K562 (cell line): ENCODE results near the gene MBD3. TPM values are rescaled to one million over a fixed set of nuclear protein-coding genes. Genes with fewer than 3 reads are reported as not detected.

Source experiments
- CBFA2T2 ChIP-seq: fragments of 450-650 bp; conservative IDR thresholded peaks from 2 replicates; pipeline ENCODE4 v1.6.1; 2017; ENCODE audit warnings: mild to moderate bottlenecking
- CREB1 ChIP-seq, 2 experiments: sonication (generic) in 1 of 2; formaldehyde crosslinking in 1 of 2; IDR thresholded peaks; 2 replicates each; pipeline versions ENCODE4 v1.6.1 to v1.8.0; 2012 to 2022; ENCODE audit warnings: inconsistent platforms in 1 of 2, mild to moderate bottlenecking in 1 of 2, missing genetic modification reagents in 1 of 2, moderate library complexity in 1 of 2
- CREM ChIP-seq: IDR thresholded peaks from 2 replicates; pipeline ENCODE4 v1.6.1; 2014; ENCODE audit warnings: antibody characterized with exemption, low read depth
- FOXP1 ChIP-seq: sonication (generic); formaldehyde crosslinking; IDR thresholded peaks from 2 replicates; pipeline ENCODE4 v1.8.0; 2022; ENCODE audit warnings: mild to moderate bottlenecking, missing genetic modification reagents
- OTX1 ChIP-seq: fragments of 450-650 bp; formaldehyde crosslinking; IDR thresholded peaks from 2 replicates; pipeline ENCODE4 v1.4.0; 2022; ENCODE audit warnings: mild to moderate bottlenecking
- PHF8 ChIP-seq: fragments of 200-600 bp; sonication (generic); IDR thresholded peaks from 2 replicates; pipeline ENCODE4 v1.6.1; 2012; ENCODE audit warnings: mixed run types, mild to moderate bottlenecking, inconsistent platforms, low read length, moderate library complexity, borderline replicate concordance
- PRPF4 ChIP-seq: fragments of 200-400 bp; formaldehyde crosslinking; IDR thresholded peaks from one replicate; pipeline ENCODE4 v1.6.1; 2017; ENCODE audit warnings: low read length, low read depth, mild to moderate bottlenecking; ENCODE audit not compliant: insufficient read depth, poor library complexity, severe bottlenecking
- STAG1 ChIP-seq: sonication (generic); formaldehyde crosslinking; IDR thresholded peaks from 2 replicates; pipeline ENCODE4 v1.5.0; 2020; ENCODE audit warnings: missing genetic modification reagents, borderline replicate concordance
- STAT5A ChIP-seq: IDR thresholded peaks from 2 replicates; pipeline ENCODE4 v1.6.1; 2012; ENCODE audit warnings: low read length, inconsistent platforms, borderline replicate concordance
- polyA plus RNA-seq, 8 experiments: library from polyadenylated mRNA; depleted of rRNA in 4 of 8; stranded (reverse) in 5 of 8; unstranded in 3 of 8; fragments of >200 nt; fragmentation: Nextera tagmentation in 2 of 8; fragmentation: Illumina TruSeq in 1 of 8; extraction: Ambion mirVana in 2 of 8; extraction: Trizol in 1 of 8; gene quantifications; 2 replicates each; pipeline versions ENCODE4 v1.2.1 to v1.2.3, GENCODE V29; 2011 to 2014; ENCODE audit warnings: inconsistent platforms in 1 of 8, missing spikeins in 1 of 8
- total RNA-seq, 7 experiments: library from RNA; depleted of rRNA in 6 of 7; stranded (reverse); fragments of >200 nt in 6 of 7; fragmentation: Illumina TruSeq in 2 of 7; extraction: Trizol in 2 of 7; gene quantifications; 2 replicates each; pipeline versions ENCODE4 v1.2.1 to v1.2.3, GENCODE V29; 2011 to 2021; ENCODE audit warnings: low replicate concordance in 1 of 7
- TF ChIP-seq, protein P1 (sequence below): fragments of 150-350 bp; IDR thresholded peaks from 2 replicates; pipeline ENCODE4 v1.6.1; 2014; ENCODE audit warnings: low read depth, mild to moderate bottlenecking, low read length, borderline replicate concordance
- TF ChIP-seq, protein P2 (sequence below): sonication (generic); formaldehyde crosslinking; IDR thresholded peaks from 2 replicates; pipeline ENCODE4 v1.8.0; 2022; ENCODE audit warnings: mild to moderate bottlenecking, low read depth, missing genetic modification reagents
- TF ChIP-seq, protein P3 (sequence below), 2 experiments: IDR thresholded peaks; 2 replicates each; pipeline ENCODE4 v1.6.1; 2011; ENCODE audit warnings: borderline replicate concordance in 1 of 2, control low read depth in 1 of 2, low read depth in 1 of 2, low read length in 1 of 2, mild to moderate bottlenecking in 1 of 2, mixed read lengths in 1 of 2, moderate library complexity in 1 of 2; ENCODE audit not compliant: insufficient read depth in 1 of 2, insufficient read length in 1 of 2, poor library complexity in 1 of 2, severe bottlenecking in 1 of 2; ENCODE audit errors: extremely low read depth in 1 of 2
- TF ChIP-seq, protein P4 (sequence below), 2 experiments: fragments of 200-800 bp in 1 of 2; sonication (Bioruptor generic) in 1 of 2; sonication (generic) in 1 of 2; formaldehyde crosslinking in 1 of 2; IDR thresholded peaks in 1 of 2; conservative IDR thresholded peaks in 1 of 2; 2 replicates each; pipeline versions ENCODE4 v1.5.0 to v1.6.1; 2016 to 2020; ENCODE audit warnings: missing compliant biosample characterization in 1 of 2, missing genetic modification characterization in 1 of 2, missing genetic modification reagents in 1 of 2
- TF ChIP-seq, protein P5 (sequence below): sonication (generic); formaldehyde crosslinking; IDR thresholded peaks from 2 replicates; pipeline ENCODE4 v1.9.0; 2022; ENCODE audit warnings: mild to moderate bottlenecking, missing genetic modification reagents
- TF ChIP-seq, protein P6 (sequence below): fragments of 200-800 bp; sonication (Bioruptor generic); IDR thresholded peaks from 2 replicates; pipeline ENCODE4 v1.6.1; 2017; ENCODE audit warnings: missing genetic modification characterization, missing compliant biosample characterization

The MBD3 gene
- total and polyA plus RNA-seq, 9 of the 15 experiments (the other 6 are each of a cell fraction or from before 2014, with no cell fraction given): 0.24 to 137 (median 30.9) TPM

DNA sequence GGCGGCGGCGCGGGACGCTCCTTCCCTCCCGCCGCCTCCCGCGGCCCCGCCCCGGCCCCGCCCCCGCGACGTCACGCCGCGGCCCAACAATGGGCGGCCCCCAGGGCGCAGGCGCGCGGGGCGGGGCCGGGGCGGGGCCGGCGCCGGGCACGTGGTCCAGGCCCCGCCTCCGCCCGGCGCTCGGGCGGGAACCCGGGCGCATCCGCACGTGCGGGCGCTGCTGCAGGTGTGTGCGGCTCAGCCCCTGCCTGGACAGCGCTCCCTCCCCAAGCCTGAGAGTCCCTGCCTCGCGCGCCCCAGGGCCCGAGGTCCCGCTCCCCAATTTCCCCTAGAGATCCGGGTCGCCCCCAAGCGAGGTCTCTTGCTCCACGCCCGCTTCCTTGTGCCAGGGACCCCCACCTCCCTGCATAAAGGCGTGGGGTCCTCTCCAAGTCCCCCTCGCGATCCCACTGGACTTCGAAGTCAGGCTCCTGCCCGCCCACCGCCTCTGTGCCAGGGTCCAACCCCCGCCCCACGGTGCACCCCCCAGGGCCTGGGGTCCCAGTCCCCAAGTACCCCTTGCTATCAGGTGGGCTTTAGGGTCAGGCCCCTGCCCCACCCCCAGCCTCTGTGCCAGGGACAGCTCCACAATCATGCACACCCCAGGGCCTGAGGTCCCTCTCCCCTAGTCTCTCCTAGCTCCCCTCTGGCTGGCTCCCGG, 24.2 kb downstream of the MBD3 start, which contains the start of gene MEX3D (continued):
- TF ChIP-seq, protein P1, sequence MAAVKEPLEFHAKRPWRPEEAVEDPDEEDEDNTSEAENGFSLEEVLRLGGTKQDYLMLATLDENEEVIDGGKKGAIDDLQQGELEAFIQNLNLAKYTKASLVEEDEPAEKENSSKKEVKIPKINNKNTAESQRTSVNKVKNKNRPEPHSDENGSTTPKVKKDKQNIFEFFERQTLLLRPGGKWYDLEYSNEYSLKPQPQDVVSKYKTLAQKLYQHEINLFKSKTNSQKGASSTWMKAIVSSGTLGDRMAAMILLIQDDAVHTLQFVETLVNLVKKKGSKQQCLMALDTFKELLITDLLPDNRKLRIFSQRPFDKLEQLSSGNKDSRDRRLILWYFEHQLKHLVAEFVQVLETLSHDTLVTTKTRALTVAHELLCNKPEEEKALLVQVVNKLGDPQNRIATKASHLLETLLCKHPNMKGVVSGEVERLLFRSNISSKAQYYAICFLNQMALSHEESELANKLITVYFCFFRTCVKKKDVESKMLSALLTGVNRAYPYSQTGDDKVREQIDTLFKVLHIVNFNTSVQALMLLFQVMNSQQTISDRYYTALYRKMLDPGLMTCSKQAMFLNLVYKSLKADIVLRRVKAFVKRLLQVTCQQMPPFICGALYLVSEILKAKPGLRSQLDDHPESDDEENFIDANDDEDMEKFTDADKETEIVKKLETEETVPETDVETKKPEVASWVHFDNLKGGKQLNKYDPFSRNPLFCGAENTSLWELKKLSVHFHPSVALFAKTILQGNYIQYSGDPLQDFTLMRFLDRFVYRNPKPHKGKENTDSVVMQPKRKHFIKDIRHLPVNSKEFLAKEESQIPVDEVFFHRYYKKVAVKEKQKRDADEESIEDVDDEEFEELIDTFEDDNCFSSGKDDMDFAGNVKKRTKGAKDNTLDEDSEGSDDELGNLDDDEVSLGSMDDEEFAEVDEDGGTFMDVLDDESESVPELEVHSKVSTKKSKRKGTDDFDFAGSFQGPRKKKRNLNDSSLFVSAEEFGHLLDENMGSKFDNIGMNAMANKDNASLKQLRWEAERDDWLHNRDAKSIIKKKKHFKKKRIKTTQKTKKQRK: no peak
- TF ChIP-seq FOXP1 (peak; percentile 87), CREM (peak; percentile 38; the same call in 1 of the 2 replicates), STAG1 (CRISPR knock-in tag) (0 out of 2 replicates have a peak, but pooled peaks have one; percentile 25), CREB1 (IDR thresholded peaks at IDR 0.05) (no peak), CREB1 (CRISPR knock-in tag; IDR thresholded peaks at IDR 0.05) (0 out of 2 replicates have a peak, but pooled peaks have one; percentile 30), OTX1 (CRISPR knock-in tag) (no peak), PRPF4 (no peak), CBFA2T2 (no peak), STAT5A (no peak), PHF8 (peak; percentile 49; the same call in 1 of the 2 replicates)
- TF ChIP-seq, protein P2, sequence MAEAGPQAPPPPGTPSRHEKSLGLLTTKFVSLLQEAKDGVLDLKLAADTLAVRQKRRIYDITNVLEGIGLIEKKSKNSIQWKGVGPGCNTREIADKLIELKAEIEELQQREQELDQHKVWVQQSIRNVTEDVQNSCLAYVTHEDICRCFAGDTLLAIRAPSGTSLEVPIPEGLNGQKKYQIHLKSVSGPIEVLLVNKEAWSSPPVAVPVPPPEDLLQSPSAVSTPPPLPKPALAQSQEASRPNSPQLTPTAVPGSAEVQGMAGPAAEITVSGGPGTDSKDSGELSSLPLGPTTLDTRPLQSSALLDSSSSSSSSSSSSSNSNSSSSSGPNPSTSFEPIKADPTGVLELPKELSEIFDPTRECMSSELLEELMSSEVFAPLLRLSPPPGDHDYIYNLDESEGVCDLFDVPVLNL (CRISPR knock-in tag): peak; percentile 75; the same call in 1 of the 2 replicates
- TF ChIP-seq, protein P3, sequence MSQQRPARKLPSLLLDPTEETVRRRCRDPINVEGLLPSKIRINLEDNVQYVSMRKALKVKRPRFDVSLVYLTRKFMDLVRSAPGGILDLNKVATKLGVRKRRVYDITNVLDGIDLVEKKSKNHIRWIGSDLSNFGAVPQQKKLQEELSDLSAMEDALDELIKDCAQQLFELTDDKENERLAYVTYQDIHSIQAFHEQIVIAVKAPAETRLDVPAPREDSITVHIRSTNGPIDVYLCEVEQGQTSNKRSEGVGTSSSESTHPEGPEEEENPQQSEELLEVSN (IDR thresholded peaks at IDR 0.05; ENCODE audit: borderline replicate concordance in 1 of 2, extremely low read depth in 1 of 2, insufficient read depth in 1 of 2, insufficient read length in 1 of 2, low read depth in 1 of 2, low read length in 1 of 2, poor library complexity in 1 of 2, severe bottlenecking in 1 of 2): peak; percentile 100
- TF ChIP-seq, protein P4, sequence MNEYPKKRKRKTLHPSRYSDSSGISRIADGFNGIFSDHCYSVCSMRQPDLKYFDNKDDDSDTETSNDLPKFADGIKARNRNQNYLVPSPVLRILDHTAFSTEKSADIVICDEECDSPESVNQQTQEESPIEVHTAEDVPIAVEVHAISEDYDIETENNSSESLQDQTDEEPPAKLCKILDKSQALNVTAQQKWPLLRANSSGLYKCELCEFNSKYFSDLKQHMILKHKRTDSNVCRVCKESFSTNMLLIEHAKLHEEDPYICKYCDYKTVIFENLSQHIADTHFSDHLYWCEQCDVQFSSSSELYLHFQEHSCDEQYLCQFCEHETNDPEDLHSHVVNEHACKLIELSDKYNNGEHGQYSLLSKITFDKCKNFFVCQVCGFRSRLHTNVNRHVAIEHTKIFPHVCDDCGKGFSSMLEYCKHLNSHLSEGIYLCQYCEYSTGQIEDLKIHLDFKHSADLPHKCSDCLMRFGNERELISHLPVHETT (CRISPR knock-in tag; conservative IDR thresholded peaks at IDR 0.05 in 1 of 2, IDR thresholded peaks at IDR 0.05 in 1 of 2): 0 out of 4 replicates have a peak, but pooled peaks of 1 of the 2 experiments have one; percentile 38
- TF ChIP-seq, protein P5, sequence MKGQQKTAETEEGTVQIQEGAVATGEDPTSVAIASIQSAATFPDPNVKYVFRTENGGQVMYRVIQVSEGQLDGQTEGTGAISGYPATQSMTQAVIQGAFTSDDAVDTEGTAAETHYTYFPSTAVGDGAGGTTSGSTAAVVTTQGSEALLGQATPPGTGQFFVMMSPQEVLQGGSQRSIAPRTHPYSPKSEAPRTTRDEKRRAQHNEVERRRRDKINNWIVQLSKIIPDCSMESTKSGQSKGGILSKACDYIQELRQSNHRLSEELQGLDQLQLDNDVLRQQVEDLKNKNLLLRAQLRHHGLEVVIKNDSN (CRISPR knock-in tag): peak; percentile 70
- TF ChIP-seq, protein P6, sequence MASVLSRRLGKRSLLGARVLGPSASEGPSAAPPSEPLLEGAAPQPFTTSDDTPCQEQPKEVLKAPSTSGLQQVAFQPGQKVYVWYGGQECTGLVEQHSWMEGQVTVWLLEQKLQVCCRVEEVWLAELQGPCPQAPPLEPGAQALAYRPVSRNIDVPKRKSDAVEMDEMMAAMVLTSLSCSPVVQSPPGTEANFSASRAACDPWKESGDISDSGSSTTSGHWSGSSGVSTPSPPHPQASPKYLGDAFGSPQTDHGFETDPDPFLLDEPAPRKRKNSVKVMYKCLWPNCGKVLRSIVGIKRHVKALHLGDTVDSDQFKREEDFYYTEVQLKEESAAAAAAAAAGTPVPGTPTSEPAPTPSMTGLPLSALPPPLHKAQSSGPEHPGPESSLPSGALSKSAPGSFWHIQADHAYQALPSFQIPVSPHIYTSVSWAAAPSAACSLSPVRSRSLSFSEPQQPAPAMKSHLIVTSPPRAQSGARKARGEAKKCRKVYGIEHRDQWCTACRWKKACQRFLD (CRISPR knock-in tag): peak; percentile 62; the same call in 1 of the 2 replicates
